DLD1 (cell line): ENCODE results near the gene FGF1.
"Not testable (repeated sequence)": the region's sequence is repeated elsewhere in the genome, so short reads cannot be mapped to it uniquely, and the experiment has no call there.

Experiments used
- in situ Hi-C: cut with HindIII; loops from 2 replicates; pipeline ENCODE4 v1.10.0; 2017; ENCODE audit warnings: low sequenced_read_pairs

FGF1 gene

GRCh38 chr5:142671801-142672200 lies 14.1 kb downstream of the FGF1 start:
- in situ Hi-C loops, result no loop called here

- in situ Hi-C loops, result no loop called here
Measured at GRCh38 chr5:142671266-142671665, 14.6 kb downstream of the FGF1 start.

- in situ Hi-C loops, result no loop called here
Measured at GRCh38 chr5:142670804-142671203, 15.1 kb downstream of the FGF1 start.

GRCh38 chr5:142669477-142669876 lies 16.4 kb downstream of the FGF1 start:
- in situ Hi-C loops, result no loop called here

GRCh38 chr5:142668336-142668735 lies 17.6 kb downstream of the FGF1 start:
- in situ Hi-C loops, result no loop called here

GRCh38 chr5:142667831-142668230 lies 18.1 kb downstream of the FGF1 start:
- in situ Hi-C loops, result no loop called here

GRCh38 chr5:142664636-142665035 lies 21.3 kb downstream of the FGF1 start:
- in situ Hi-C loops, result no loop called here

- in situ Hi-C loops, result no loop called here
Measured at GRCh38 chr5:142664067-142664466, 21.8 kb downstream of the FGF1 start.

GRCh38 chr5:142663246-142663645 lies 22.6 kb downstream of the FGF1 start:
- in situ Hi-C loops, result no loop called here

- in situ Hi-C loops, result no loop called here
Measured at GRCh38 chr5:142661957-142662356, 23.9 kb downstream of the FGF1 start.

- in situ Hi-C loops, result no loop called here
Measured at GRCh38 chr5:142661143-142661542, 24.7 kb downstream of the FGF1 start.

GRCh38 chr5:142660731-142661130 lies 25.2 kb downstream of the FGF1 start:
- in situ Hi-C loops, result no loop called here

- in situ Hi-C loops, result no loop called here
Measured at GRCh38 chr5:142660196-142660595, 25.7 kb downstream of the FGF1 start.

GRCh38 chr5:142659405-142659804 lies 26.5 kb downstream of the FGF1 start:
- in situ Hi-C loops, result no loop called here

- in situ Hi-C loops, result no loop called here
Measured at GRCh38 chr5:142658278-142658677, 27.6 kb downstream of the FGF1 start.

GRCh38 chr5:142657446-142657845 lies 28.4 kb downstream of the FGF1 start:
- in situ Hi-C loops, result no loop called here

- in situ Hi-C loops, result no loop called here
Measured at GRCh38 chr5:142655339-142656267, 30.3 kb downstream of the FGF1 start.

GRCh38 chr5:142654578-142655058 lies 31.3 kb downstream of the FGF1 start:
- in situ Hi-C loops, result no loop called here

- in situ Hi-C loops, result no loop called here
Measured at GRCh38 chr5:142653321-142653720, 32.6 kb downstream of the FGF1 start.

- in situ Hi-C loops, result no loop called here
Measured at GRCh38 chr5:142652563-142652962, 33.3 kb downstream of the FGF1 start.

GRCh38 chr5:142650881-142651280 lies 35.0 kb downstream of the FGF1 start:
- in situ Hi-C loops, result no loop called here

- in situ Hi-C loops, result no loop called here
Measured at GRCh38 chr5:142650060-142650459, 35.8 kb downstream of the FGF1 start.

- in situ Hi-C loops, result not testable (repeated sequence)
Measured at GRCh38 chr5:142648108-142648507, 37.8 kb downstream of the FGF1 start.
